HepG2 (cell line): ENCODE results near the gene ZFP36L2. TPM values are rescaled to one million over a fixed set of nuclear protein-coding genes. Genes with fewer than 3 reads are reported as not detected.

Experiments
- AGO2 ChIP-seq: fragments of 200-400 bp; formaldehyde crosslinking; optimal IDR thresholded peaks from 2 replicates; pipeline ENCODE3; 2017; ENCODE audit warnings: mild to moderate bottlenecking, low read depth, low read length, moderate library complexity
- ARID3A ChIP-seq: IDR thresholded peaks from 2 replicates; pipeline ENCODE4 v1.6.1; 2012; ENCODE audit warnings: low read depth, low read length, improper control_type of control experiment
- ATAD3A ChIP-seq: sonication (generic); formaldehyde crosslinking; IDR thresholded peaks from 2 replicates; pipeline ENCODE4 v1.4.0; 2020; ENCODE audit warnings: missing genetic modification reagents
- CENPX ChIP-seq: sonication (generic); formaldehyde crosslinking; IDR thresholded peaks from 2 replicates; pipeline ENCODE4 v1.9.0; 2021; ENCODE audit warnings: mild to moderate bottlenecking, missing genetic modification reagents, moderate library complexity
- GPN1 ChIP-seq: sonication (generic); formaldehyde crosslinking; IDR thresholded peaks from 2 replicates; pipeline ENCODE4 v1.5.1; 2020; ENCODE audit warnings: missing genetic modification reagents, borderline replicate concordance
- KLF15 ChIP-seq: sonication (generic); formaldehyde crosslinking; IDR thresholded peaks from 2 replicates; pipeline ENCODE4 v1.8.1; 2023; ENCODE audit warnings: borderline replicate concordance, mild to moderate bottlenecking, inconsistent platforms, missing genetic modification reagents, mixed read lengths
- MBNL3 ChIP-seq: fragments of 250-450 bp; sonication (Bioruptor Pico); conservative IDR thresholded peaks from 2 replicates; pipeline ENCODE4 v1.8.0; 2022; ENCODE audit warnings: mild to moderate bottlenecking, inconsistent platforms
- MLX ChIP-seq: IDR thresholded peaks from 2 replicates; pipeline ENCODE4 v1.6.1; 2016
- MTERF4 ChIP-seq: sonication (generic); formaldehyde crosslinking; IDR thresholded peaks from 2 replicates; pipeline ENCODE4 v1.8.0; 2023; ENCODE audit warnings: mild to moderate bottlenecking, missing genetic modification reagents
- NFKBIZ ChIP-seq: IDR thresholded peaks from 2 replicates; pipeline ENCODE4 v1.6.1; 2018; ENCODE audit warnings: missing genetic modification reagents, missing compliant biosample characterization
- POLR2AphosphoS2 ChIP-seq: IDR thresholded peaks from 2 replicates; pipeline ENCODE4 v1.6.1; 2011; ENCODE audit warnings: low read depth, low read length, improper control_type of control experiment
- RFX1 ChIP-seq: fragments of 450-650 bp; IDR thresholded peaks from 2 replicates; pipeline ENCODE4 v1.6.1; 2017
- SMC3 ChIP-seq: IDR thresholded peaks from 2 replicates; pipeline ENCODE4 v1.6.1; 2011; ENCODE audit warnings: low read length, improper control_type of control experiment
- SSRP1 ChIP-seq: IDR thresholded peaks from 2 replicates; pipeline ENCODE4 v1.6.1; 2016; ENCODE audit warnings: control low read depth
- TAF1 ChIP-seq: sonication (generic); formaldehyde crosslinking; IDR thresholded peaks from 2 replicates; pipeline ENCODE4 v1.4.0; 2020; ENCODE audit warnings: missing genetic modification reagents
- TCF7 ChIP-seq: sonication (generic); IDR thresholded peaks from 2 replicates; pipeline ENCODE4 v1.6.1; 2016; ENCODE audit warnings: antibody characterized with exemption, low read depth
- WIZ ChIP-seq: sonication (generic); formaldehyde crosslinking; IDR thresholded peaks from 2 replicates; pipeline ENCODE4 v1.5.1; 2020; ENCODE audit warnings: mild to moderate bottlenecking, missing genetic modification reagents
- ZBTB44 ChIP-seq: sonication (generic); formaldehyde crosslinking; IDR thresholded peaks from 2 replicates; pipeline ENCODE4 v1.4.0; 2020; ENCODE audit warnings: missing genetic modification reagents
- ZNF251 ChIP-seq: sonication (generic); formaldehyde crosslinking; IDR thresholded peaks from 2 replicates; pipeline ENCODE4 v1.9.0; 2021; ENCODE audit warnings: mild to moderate bottlenecking, missing genetic modification reagents
- ZNF329 ChIP-seq: sonication (generic); formaldehyde crosslinking; IDR thresholded peaks from 2 replicates; pipeline ENCODE4 v1.9.0; 2021; ENCODE audit warnings: low read depth, mild to moderate bottlenecking, missing genetic modification reagents
- ZNF530 ChIP-seq: sonication (generic); formaldehyde crosslinking; IDR thresholded peaks from 2 replicates; pipeline ENCODE4 v1.5.0; 2020; ENCODE audit warnings: low read depth, mild to moderate bottlenecking, missing genetic modification reagents
- ZNF589 ChIP-seq: sonication (generic); formaldehyde crosslinking; conservative IDR thresholded peaks from 2 replicates; pipeline ENCODE4 v1.8.0; 2022; ENCODE audit warnings: mild to moderate bottlenecking, moderate library complexity, missing genetic modification reagents
- ZNF619 ChIP-seq: sonication (generic); formaldehyde crosslinking; IDR thresholded peaks from 2 replicates; pipeline ENCODE4 v1.4.0; 2020; ENCODE audit warnings: mild to moderate bottlenecking, missing genetic modification reagents
- ZNF674 ChIP-seq: sonication (generic); formaldehyde crosslinking; IDR thresholded peaks from 2 replicates; pipeline ENCODE4 v1.5.0; 2020; ENCODE audit warnings: low read depth, mild to moderate bottlenecking, missing genetic modification reagents
- ZNF703 ChIP-seq: sonication (generic); formaldehyde crosslinking; IDR thresholded peaks from 2 replicates; pipeline ENCODE4 v1.5.1; 2020; ENCODE audit warnings: missing genetic modification reagents, mild to moderate bottlenecking, moderate library complexity, borderline replicate concordance
- ZNF773 ChIP-seq: sonication (generic); formaldehyde crosslinking; IDR thresholded peaks from 2 replicates; pipeline ENCODE4 v1.4.0; 2020; ENCODE audit warnings: missing genetic modification reagents, borderline replicate concordance
- ZNF780A ChIP-seq: sonication (generic); formaldehyde crosslinking; IDR thresholded peaks from 2 replicates; pipeline ENCODE4 v1.8.0; 2022; ENCODE audit warnings: mild to moderate bottlenecking, missing genetic modification reagents, moderate library complexity
- ZSCAN5A ChIP-seq: sonication (generic); formaldehyde crosslinking; IDR thresholded peaks from 2 replicates; pipeline ENCODE4 v1.8.0; 2022; ENCODE audit warnings: mild to moderate bottlenecking, missing genetic modification reagents, borderline replicate concordance
- polyA plus RNA-seq, 8 experiments: library from polyadenylated mRNA; depleted of rRNA in 3 of 8; stranded (reverse) in 7 of 8; unstranded in 1 of 8; fragments of >200 nt; fragmentation: Illumina TruSeq in 4 of 8; extraction: Trizol in 4 of 8; gene quantifications; 2 replicates each; pipeline versions ENCODE4 v1.2.1 to v1.2.3, GENCODE V29; 2011 to 2016; ENCODE audit warnings: low read depth in 4 of 8, missing spikeins in 1 of 8, mixed read lengths in 1 of 8; ENCODE audit not compliant: insufficient read depth in 1 of 8
- total RNA-seq, 5 experiments: library from RNA; depleted of rRNA; stranded (reverse); fragments of >200 nt; fragmentation: Illumina TruSeq; extraction: Trizol; gene quantifications; 2 replicates each; pipeline ENCODE4 v1.2.3, GENCODE V29; 2016; ENCODE audit warnings: low read depth in 1 of 5

ZFP36L2 gene
- total and polyA plus RNA-seq, 2 of the 13 experiments (the other 11 are each of a cell fraction or from before 2014, with no cell fraction given), result 11.2 to 21.8 TPM

GRCh38 chr2:43224131-43224570 is 2.3 kb downstream of the ZFP36L2 start (continued):
- no peak for TF ChIP-seq MTERF4 (CRISPR knock-in tag)
- TF ChIP-seq SMC3, result no peak; the same call in 1 of the 2 replicates
- no peak for TF ChIP-seq ARID3A
- no peak for TF ChIP-seq KLF15 (CRISPR knock-in tag)
- peak; percentile 95 for TF ChIP-seq SSRP1 (CRISPR knock-in tag)
- no peak for TF ChIP-seq WIZ (CRISPR knock-in tag)
- peak; percentile 99 for TF ChIP-seq AGO2
- TF ChIP-seq NFKBIZ (CRISPR knock-in tag), result no peak
- no peak for TF ChIP-seq MBNL3 (CRISPR knock-in tag)
- TF ChIP-seq RFX1, result no peak
- TF ChIP-seq ATAD3A (CRISPR knock-in tag), result no peak
- peak; percentile 66; the same call in 1 of the 2 replicates for TF ChIP-seq ZSCAN5A (CRISPR knock-in tag)
- peak; percentile 59; the same call in 1 of the 2 replicates for TF ChIP-seq TAF1 (CRISPR knock-in tag)
- TF ChIP-seq ZNF530 (CRISPR knock-in tag), result no peak
- TF ChIP-seq MLX, result no peak
- TF ChIP-seq ZNF773 (CRISPR knock-in tag), result no peak
- no peak for TF ChIP-seq ZNF703 (CRISPR knock-in tag)
- no peak for TF ChIP-seq ZNF780A (CRISPR knock-in tag)
- TF ChIP-seq ZBTB44 (CRISPR knock-in tag), result no peak
- no peak for TF ChIP-seq ZNF674 (CRISPR knock-in tag)
- TF ChIP-seq ZNF329 (CRISPR knock-in tag), result 0 out of 2 replicates have a peak, but pooled peaks have one; percentile 44
- TF ChIP-seq ZNF589 (CRISPR knock-in tag), result no peak
- no peak for TF ChIP-seq GPN1 (CRISPR knock-in tag)
- TF ChIP-seq TCF7, result no peak
- no peak for TF ChIP-seq POLR2AphosphoS2
- no peak for TF ChIP-seq CENPX (CRISPR knock-in tag)
- no peak for TF ChIP-seq ZNF619 (CRISPR knock-in tag)
- no peak for TF ChIP-seq ZNF251
